IMR-90 (cell line): ENCODE results near the gene PARP11. TPM values are rescaled to one million over a fixed set of nuclear protein-coding genes. Genes with fewer than 3 reads are reported as not detected.

Source experiments
- ATAC-seq: fragments of 200-7000 bp; cut with Tn5 transposase; 2 replicates; pipeline ENCODE4 v1.9.1; 2020; ENCODE audit warnings: low read depth, mild to moderate bottlenecking, moderate library complexity
- BruUV-seq: library from RNA; stranded (reverse); fragments of 400-500 nt; replicated peaks from 2 replicates; lab custom pipeline; 2021; lab: Mats Ljungman, UMichigan
- CTCF ChIA-PET: fragments of 300-600 bp; formaldehyde crosslinking; extraction: SDS; loops from one replicate; lab custom pipeline; 2021; ENCODE audit warnings: antibody characterized with exemption; lab: Yijun Ruan, JAX
- POLR2A ChIA-PET: fragments of 300-600 bp; sonication (Branson Sonifier 250); formaldehyde crosslinking; loops from one replicate; lab custom pipeline; 2022; ENCODE audit warnings: antibody characterized with exemption; ENCODE audit not compliant: unreplicated experiment; lab: Charles Lee
- DNase-seq: peaks from one replicate; pipeline ENCODE4 v3.0.0; 2013
- H2AFZ ChIP-seq: replicated peaks from 2 replicates; pipeline ENCODE3; 2013; ENCODE audit warnings: low read length, mild to moderate bottlenecking; ENCODE audit not compliant: poor library complexity
- H2AK5ac ChIP-seq: 2 replicates; pipeline ENCODE4 v1.6.1; 2013; ENCODE audit warnings: low read depth, low read length, inconsistent platforms
- H2AK9ac ChIP-seq: replicated peaks from 2 replicates; pipeline ENCODE3; 2013; ENCODE audit warnings: mild to moderate bottlenecking, low read depth, low read length, moderate library complexity; ENCODE audit not compliant: poor library complexity
- H2BK120ac ChIP-seq: 2 replicates; pipeline ENCODE4 v1.6.1; 2013; ENCODE audit warnings: low read depth, low read length, inconsistent platforms
- H2BK15ac ChIP-seq: 3 replicates; pipeline ENCODE4 v1.6.1; 2013; ENCODE audit warnings: low read depth, low read length, inconsistent platforms
- H2BK20ac ChIP-seq: 2 replicates; pipeline ENCODE4 v1.6.1; 2013; ENCODE audit warnings: low read depth, mild to moderate bottlenecking, inconsistent platforms, low read length, moderate library complexity
- H2BK5ac ChIP-seq: 2 replicates; pipeline ENCODE4 v1.6.1; 2013; ENCODE audit warnings: mild to moderate bottlenecking, low read depth, low read length, inconsistent platforms; ENCODE audit not compliant: poor library complexity, severe bottlenecking
- H3K14ac ChIP-seq: replicated peaks from 2 replicates; pipeline ENCODE4 v1.6.1; 2013; ENCODE audit warnings: low read depth, low read length, inconsistent platforms
- H3K18ac ChIP-seq: 2 replicates; pipeline ENCODE4 v1.6.1; 2013; ENCODE audit warnings: low read depth, low read length, control low read depth
- H3K23ac ChIP-seq: 2 replicates; pipeline ENCODE4 v1.6.1; 2013; ENCODE audit warnings: low read depth, low read length, inconsistent platforms
- H3K27ac ChIP-seq: 2 replicates; pipeline ENCODE4 v1.5.1; 2013; ENCODE audit warnings: mild to moderate bottlenecking, control low read depth, low read length; ENCODE audit not compliant: insufficient read depth
- H3K27me3 ChIP-seq: 2 replicates; pipeline ENCODE4 v1.6.1; 2013; ENCODE audit warnings: low read length; ENCODE audit not compliant: control insufficient read depth, insufficient read depth
- H3K36me3 ChIP-seq: 2 replicates; pipeline ENCODE4 v1.6.1; 2013; ENCODE audit warnings: low read length, mixed read lengths; ENCODE audit not compliant: control insufficient read depth, insufficient read depth
- H3K4ac ChIP-seq: 2 replicates; pipeline ENCODE4 v1.6.1; 2013; ENCODE audit warnings: low read depth, low read length, inconsistent platforms
- H3K4me1 ChIP-seq: 2 replicates; pipeline ENCODE4 v1.6.1; 2013; ENCODE audit warnings: low read length, mixed read lengths; ENCODE audit not compliant: control insufficient read depth, insufficient read depth
- H3K4me2 ChIP-seq: 2 replicates; pipeline ENCODE4 v1.6.1; 2013; ENCODE audit warnings: low read depth, mild to moderate bottlenecking, control low read depth, low read length, moderate library complexity
- H3K4me3 ChIP-seq: 2 replicates; pipeline ENCODE4 v1.5.1; 2013; ENCODE audit warnings: low read depth, mild to moderate bottlenecking, control low read depth, low read length, moderate library complexity; ENCODE audit not compliant: insufficient read depth
- H3K56ac ChIP-seq: 2 replicates; pipeline ENCODE4 v1.6.1; 2013; ENCODE audit warnings: low read length, inconsistent platforms; ENCODE audit not compliant: insufficient read depth; ENCODE audit errors: extremely low read depth
- H3K79me1 ChIP-seq, 2 experiments: 2 replicates each; pipeline ENCODE4 v1.6.1; 2013; ENCODE audit warnings: low read length in 2 of 2, inconsistent platforms in 1 of 2, low read depth in 1 of 2
- H3K9ac ChIP-seq: 2 replicates; pipeline ENCODE4 v1.6.1; 2013; ENCODE audit warnings: low read depth, low read length, control low read depth
- H3K9me1 ChIP-seq: 2 replicates; pipeline ENCODE4 v1.6.1; 2013; ENCODE audit warnings: low read length, inconsistent platforms; ENCODE audit not compliant: insufficient read depth
- H3K9me3 ChIP-seq: 2 replicates; pipeline ENCODE4 v1.6.1; 2013; ENCODE audit warnings: low read length; ENCODE audit not compliant: control insufficient read depth, insufficient read depth
- H4K20me1 ChIP-seq: 2 replicates; pipeline ENCODE4 v1.6.1; 2013; ENCODE audit warnings: low read length, inconsistent platforms; ENCODE audit not compliant: insufficient read depth
- H4K5ac ChIP-seq: 2 replicates; pipeline ENCODE4 v1.6.1; 2013; ENCODE audit warnings: mild to moderate bottlenecking, low read depth, low read length, control low read depth
- H4K8ac ChIP-seq, 2 experiments: 2 replicates each; pipeline ENCODE4 v1.6.1; 2013; ENCODE audit warnings: low read depth in 2 of 2, low read length in 2 of 2, control low read depth in 1 of 2, inconsistent platforms in 1 of 2
- H4K91ac ChIP-seq: 2 replicates; pipeline ENCODE4 v1.6.1; 2013; ENCODE audit warnings: low read depth, low read length, inconsistent platforms; ENCODE audit not compliant: insufficient read depth
- CEBPB ChIP-seq: IDR thresholded peaks from 2 replicates; pipeline ENCODE4 v1.6.1; 2012; ENCODE audit warnings: low read depth, low read length, improper control_type of control experiment
- FOS ChIP-seq: fragments of 150-350 bp; IDR thresholded peaks from 2 replicates; pipeline ENCODE4 v1.6.1; 2016; ENCODE audit warnings: low read depth, low read length
- MAFK ChIP-seq: IDR thresholded peaks from 2 replicates; pipeline ENCODE4 v1.6.1; 2012; ENCODE audit warnings: low read depth, low read length, improper control_type of control experiment
- MAZ ChIP-seq: IDR thresholded peaks from 2 replicates; pipeline ENCODE4 v1.6.1; 2012; ENCODE audit warnings: low read depth, mild to moderate bottlenecking, low read length, improper control_type of control experiment, moderate library complexity, borderline replicate concordance
- POLR2A ChIP-seq: IDR thresholded peaks from 2 replicates; pipeline ENCODE4 v1.6.1; 2012; ENCODE audit warnings: mild to moderate bottlenecking, low read depth, low read length
- RCOR1 ChIP-seq: IDR thresholded peaks from 2 replicates; pipeline ENCODE4 v1.6.1; 2012; ENCODE audit warnings: mild to moderate bottlenecking, low read length, improper control_type of control experiment; ENCODE audit not compliant: insufficient replicate concordance
- SMC3 ChIP-seq: fragments of 150-350 bp; IDR thresholded peaks from 2 replicates; pipeline ENCODE4 v1.6.1; 2016; ENCODE audit warnings: low read depth, mild to moderate bottlenecking, antibody characterized with exemption, low read length, moderate library complexity
- USF2 ChIP-seq: fragments of 150-350 bp; IDR thresholded peaks from 2 replicates; pipeline ENCODE4 v1.6.1; 2017; ENCODE audit warnings: mild to moderate bottlenecking, antibody characterized with exemption, low read length, low read depth
- WGBS, 2 experiments: methylation state at CpG; one replicate each; pipeline versions ENCODE4 v1.1.5 to v1.1.7; 2013; ENCODE audit warnings: missing lambda C conversion rate in 2 of 2; ENCODE audit not compliant: insufficient read length in 1 of 2; ENCODE audit errors: extremely low coverage in 2 of 2; 5-methylcytosine and 5-hydroxymethylcytosine counted together
- dilution Hi-C: fragments of 300-500 bp; cut with HindIII; formaldehyde crosslinking; loops from one replicate; pipeline ENCODE4 v1.14.3; 2018; ENCODE audit warnings: low sequenced_read_pairs; ENCODE audit not compliant: unreplicated experiment
- in situ Hi-C: fragments of 300-500 bp; cut with MboI; formaldehyde crosslinking; loops from 3 replicates; pipeline ENCODE4 v1.14.3; 2019; ENCODE audit warnings: low sequenced_read_pairs, inconsistent platforms, mixed read lengths
- intact Hi-C: fragments of 100-400 bp; cut with micrococcal nuclease; formaldehyde crosslinking; loops from 2 replicates; pipeline ENCODE4 v1.10.0; 2022
- polyA plus RNA-seq, 3 experiments: library from polyadenylated mRNA; depleted of rRNA; stranded (reverse); fragments of >200 nt; gene quantifications; 2 replicates each; pipeline ENCODE4 v1.2.3, GENCODE V29; 2012; ENCODE audit warnings: low replicate concordance in 1 of 3
- total RNA-seq: library from RNA; depleted of rRNA; stranded (reverse); fragments of >200 nt; gene quantifications from 2 replicates; pipeline ENCODE4 v1.2.3, GENCODE V29; 2012

PARP11 gene
- total and polyA plus RNA-seq, 2 of the 4 experiments (the other 2 are of a cell fraction): 1.8 to 3.0 TPM

GRCh38 chr12:3835914-3836313, 37.3 kb downstream of the PARP11 start:
- H4K5ac ChIP-seq: no peak overlapping the region
- H2BK5ac ChIP-seq: no peak overlapping the region
- H3K9me3 ChIP-seq: no peaks in the 10 kb centered on the region
- no peak overlapping the region for H2BK20ac ChIP-seq
- no peak for TF ChIP-seq CEBPB
- TF ChIP-seq FOS: no peak
- no peak for TF ChIP-seq MAZ
- no peak for TF ChIP-seq SMC3
- no peak for TF ChIP-seq USF2
- TF ChIP-seq MAFK: no peak
- no peak for TF ChIP-seq POLR2A
- TF ChIP-seq RCOR1: no peak
- H3K18ac ChIP-seq: no peak overlapping the region
- no peak overlapping the region for H4K91ac ChIP-seq
- no peak overlapping the region for H3K23ac ChIP-seq
- H3K14ac ChIP-seq: no peak overlapping the region
- H3K79me1 ChIP-seq: peaks cover 0 to 6% of the 10 kb centered on the region in 2 experiments; a peak in 2 of 4 replicates
- H3K36me3 ChIP-seq: no peaks in the 10 kb centered on the region
- H3K9me1 ChIP-seq: no peaks in the 10 kb centered on the region
- WGBS, 2 experiments: no CpG with 5 or more reads among the region's 2 CpGs
- BruUV-seq: no TSS peak
- no peak overlapping the region for H3K9ac ChIP-seq
- H2AK9ac ChIP-seq: no peak overlapping the region
- DNase-seq: no peak
- in situ Hi-C loops: no loop called here
- H3K4me1 ChIP-seq: peaks cover 1% of the 10 kb centered on the region; the same call in 1 of the 2 replicates
- H2BK120ac ChIP-seq: no peak overlapping the region
- ChIA-PET CTCF (interaction anchor here (1.0 kb wide), 1 partner anchor 31 kb away, joined by 3 read pairs; no protein-coding TSS in a partner anchor), POLR2A (no interaction called here)
- H3K4ac ChIP-seq: no peak overlapping the region
- no peak overlapping the region for H3K4me3 ChIP-seq
- no peak overlapping the region for H2AFZ ChIP-seq
- ATAC-seq: no peak
- no peak overlapping the region for H2BK15ac ChIP-seq
- H3K27ac ChIP-seq: no peak overlapping the region
- no peak overlapping the region for H4K8ac ChIP-seq
- dilution Hi-C loops: no loop called here
- intact Hi-C loops: no loop called here
- H3K4me2 ChIP-seq: no peak overlapping the region
- no peak overlapping the region for H3K56ac ChIP-seq
- no peaks in the 10 kb centered on the region for H4K20me1 ChIP-seq
- no peak overlapping the region for H2AK5ac ChIP-seq
- no peaks in the 10 kb centered on the region for H3K27me3 ChIP-seq
